Skeletal muscle cell (primary cell): ENCODE measurements around the gene ADGRG3.

Experiments
- DNase-seq: peaks from one replicate; pipeline ENCODE4 v3.0.0-alpha.2; 2010; ENCODE audit warnings: low read depth
- H3K4me3 ChIP-seq: 2 replicates; pipeline ENCODE4 v1.5.1; 2011; ENCODE audit warnings: low read depth, mild to moderate bottlenecking, control low read depth, low read length, moderate library complexity

ADGRG3 gene

GRCh38 chr16:57630407-57630797 is 37.7 kb upstream of the ADGRG3 start:
- DNase-seq = no peak
- H3K4me3 ChIP-seq = no peak overlapping the region

- H3K4me3 ChIP-seq = no peak overlapping the region
Measured at GRCh38 chr16:57630931-57631845, 36.9 kb upstream of the ADGRG3 start.

GRCh38 chr16:57632568-57632967 is 35.5 kb upstream of the ADGRG3 start:
- DNase-seq = no peak
- no peak overlapping the region for H3K4me3 ChIP-seq

More at GRCh38 chr16:57630931-57631845, 36.9 kb upstream of the ADGRG3 start:
- no peak for DNase-seq

GRCh38 chr16:57633383-57634064 is 34.6 kb upstream of the ADGRG3 start:
- DNase-seq = no peak

DNA sequence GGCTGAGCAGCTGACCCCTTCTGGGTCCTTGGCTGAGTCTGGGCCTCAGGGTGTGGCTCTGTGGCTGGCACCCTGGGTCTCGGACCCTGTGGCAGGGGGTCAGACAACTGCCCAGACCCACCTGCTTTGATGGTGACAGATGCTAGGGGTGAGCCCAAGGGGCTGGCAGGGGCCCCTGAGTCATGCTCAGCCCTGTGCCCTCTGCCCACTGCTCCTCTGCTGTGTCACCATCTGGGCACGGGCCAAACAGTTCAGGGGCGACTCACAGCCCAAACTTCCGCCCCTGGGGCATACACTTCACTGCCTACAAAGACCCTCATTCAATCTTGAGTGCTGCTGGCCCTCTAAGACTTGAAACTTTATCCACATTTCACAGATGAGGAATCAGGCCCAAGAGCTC is 33.9 kb upstream of the ADGRG3 start:
- no peak for DNase-seq
- H3K4me3 ChIP-seq = no peak overlapping the region

More at GRCh38 chr16:57633383-57634064, 34.6 kb upstream of the ADGRG3 start:
- H3K4me3 ChIP-seq = no peak overlapping the region

DNA sequence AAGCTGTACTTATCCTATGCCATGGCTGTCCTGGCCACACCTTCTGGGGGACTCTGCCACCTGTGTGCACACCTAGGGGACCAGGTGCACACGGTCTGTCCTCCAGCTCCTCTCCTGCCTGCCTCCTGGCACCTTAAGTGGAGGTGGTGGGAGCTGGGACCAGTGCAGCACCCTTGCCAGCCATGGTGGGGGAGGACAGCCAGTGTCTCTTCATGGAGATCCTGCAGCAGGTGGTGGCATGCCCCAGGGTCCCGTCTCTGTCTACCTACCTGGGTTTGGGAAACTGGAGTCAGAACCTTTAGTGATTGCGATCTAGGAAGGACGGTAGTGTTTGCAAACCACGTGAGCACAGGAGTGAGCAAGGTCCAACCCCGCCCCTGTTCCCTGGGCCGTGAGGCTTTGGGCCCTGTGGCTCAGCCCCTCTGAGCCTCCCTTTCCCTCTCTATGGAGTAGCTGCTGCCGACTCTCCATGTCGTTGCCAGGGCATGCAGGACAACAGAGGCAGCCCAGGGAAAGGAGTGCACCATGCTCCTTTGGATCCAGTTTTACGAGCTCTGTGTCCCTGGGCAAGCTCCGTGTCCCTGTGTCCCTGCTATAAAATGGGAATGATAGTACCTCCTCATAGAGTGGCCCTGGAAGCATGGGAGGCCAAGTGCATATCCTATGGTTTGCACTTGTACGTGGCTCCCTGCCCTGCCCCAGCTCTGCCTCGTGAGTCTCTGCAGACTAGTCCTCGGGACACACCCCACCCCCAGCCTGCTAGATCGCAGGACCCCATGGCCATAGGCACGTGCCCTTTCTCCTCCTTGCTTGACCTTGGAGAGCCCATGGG is 32.6 kb upstream of the ADGRG3 start:
- no peak for DNase-seq
- H3K4me3 ChIP-seq = no peak overlapping the region

DNA sequence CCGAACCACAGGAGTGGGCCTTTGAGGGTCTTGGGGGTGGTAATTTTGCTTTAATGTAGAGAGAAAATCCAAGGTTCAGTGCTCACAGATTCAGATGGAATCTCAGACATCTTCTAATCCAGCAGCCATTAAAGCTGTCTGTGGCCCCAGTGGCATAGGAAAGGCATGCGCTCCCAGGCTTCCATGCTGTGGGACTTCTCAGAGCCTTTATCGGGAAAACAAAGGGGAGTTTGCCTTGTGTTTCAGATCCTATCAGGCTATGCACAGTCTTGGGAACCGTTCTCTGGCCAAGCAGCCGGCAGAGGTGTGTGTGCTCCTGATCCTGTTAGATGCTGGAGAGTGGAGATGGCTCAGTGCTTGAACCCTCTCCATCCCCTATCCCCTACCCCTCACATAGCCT is 31.9 kb upstream of the ADGRG3 start:
- no peak overlapping the region for H3K4me3 ChIP-seq
- DNase-seq = no peak

GRCh38 chr16:57637020-57637419 is 31.1 kb upstream of the ADGRG3 start:
- H3K4me3 ChIP-seq = no peak overlapping the region
- no peak for DNase-seq

- no peak for DNase-seq
- no peak overlapping the region for H3K4me3 ChIP-seq
Measured at GRCh38 chr16:57637424-57637823, 30.7 kb upstream of the ADGRG3 start.

DNA sequence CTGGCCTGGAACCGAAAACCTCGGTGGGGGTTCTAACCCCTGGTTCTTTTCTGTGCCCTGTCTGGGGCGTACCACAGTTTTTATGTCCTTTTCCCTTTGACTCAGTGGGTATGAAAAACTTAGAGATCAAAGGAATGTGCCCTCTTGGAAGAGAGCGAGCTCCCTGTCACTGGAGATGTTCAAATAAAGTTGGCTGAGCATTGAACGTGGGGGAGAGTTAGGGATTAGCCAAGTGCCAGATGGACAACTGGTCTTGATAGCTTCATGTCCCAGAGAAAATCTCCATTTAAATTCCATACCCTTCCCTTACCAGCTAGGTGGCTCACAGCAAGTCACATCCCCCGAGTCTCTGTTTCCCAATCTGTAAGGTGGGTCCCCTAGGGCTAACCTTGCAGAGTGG is 30.1 kb upstream of the ADGRG3 start:
- no peak for DNase-seq
- H3K4me3 ChIP-seq = no peak overlapping the region

- no peak overlapping the region for H3K4me3 ChIP-seq
- DNase-seq = no peak
Measured at GRCh38 chr16:57638381-57638780, 29.7 kb upstream of the ADGRG3 start.

- no peak overlapping the region for H3K4me3 ChIP-seq
- DNase-seq = no peak
Measured at GRCh38 chr16:57639172-57639887, 28.8 kb upstream of the ADGRG3 start.

DNA sequence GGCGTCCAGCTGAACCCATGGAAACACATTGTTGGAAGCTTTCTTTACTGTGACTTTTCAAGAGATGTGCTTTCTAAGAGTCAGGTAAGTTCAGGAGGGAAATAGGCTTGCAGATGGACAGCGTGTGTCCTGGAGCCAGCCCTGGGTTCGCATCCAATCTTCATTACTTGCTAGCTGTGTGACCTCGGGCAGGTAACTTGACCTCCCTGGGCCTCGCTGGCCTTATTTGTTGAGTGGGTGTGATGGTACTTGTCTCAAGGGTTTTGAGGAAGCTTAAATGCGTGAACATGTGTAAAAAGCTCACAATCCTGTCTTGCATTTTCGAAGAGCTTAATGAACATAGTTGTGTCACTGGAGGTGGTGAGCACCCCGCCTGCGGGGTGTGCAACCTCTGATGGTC is 27.9 kb upstream of the ADGRG3 start:
- no peak overlapping the region for H3K4me3 ChIP-seq
- DNase-seq = no peak

GRCh38 chr16:57640612-57641011 is 27.5 kb upstream of the ADGRG3 start:
- DNase-seq = no peak
- no peak overlapping the region for H3K4me3 ChIP-seq

GRCh38 chr16:57642160-57643135 is 25.7 kb upstream of the ADGRG3 start:
- DNase-seq = no peak
- no peak overlapping the region for H3K4me3 ChIP-seq

GRCh38 chr16:57643147-57643874 is 24.8 kb upstream of the ADGRG3 start:
- no peak overlapping the region for H3K4me3 ChIP-seq
- no peak for DNase-seq

GRCh38 chr16:57643910-57644309 is 24.2 kb upstream of the ADGRG3 start:
- no peak for DNase-seq
- H3K4me3 ChIP-seq = no peak overlapping the region
